ENCODE results near the gene SH3RF3. TPM values are rescaled to one million over a fixed set of nuclear protein-coding genes. Genes with fewer than 3 reads are reported as not detected.

Gene SH3RF3
- total RNA-seq, 1 experiment from 2014 or later: not detected

DNA sequence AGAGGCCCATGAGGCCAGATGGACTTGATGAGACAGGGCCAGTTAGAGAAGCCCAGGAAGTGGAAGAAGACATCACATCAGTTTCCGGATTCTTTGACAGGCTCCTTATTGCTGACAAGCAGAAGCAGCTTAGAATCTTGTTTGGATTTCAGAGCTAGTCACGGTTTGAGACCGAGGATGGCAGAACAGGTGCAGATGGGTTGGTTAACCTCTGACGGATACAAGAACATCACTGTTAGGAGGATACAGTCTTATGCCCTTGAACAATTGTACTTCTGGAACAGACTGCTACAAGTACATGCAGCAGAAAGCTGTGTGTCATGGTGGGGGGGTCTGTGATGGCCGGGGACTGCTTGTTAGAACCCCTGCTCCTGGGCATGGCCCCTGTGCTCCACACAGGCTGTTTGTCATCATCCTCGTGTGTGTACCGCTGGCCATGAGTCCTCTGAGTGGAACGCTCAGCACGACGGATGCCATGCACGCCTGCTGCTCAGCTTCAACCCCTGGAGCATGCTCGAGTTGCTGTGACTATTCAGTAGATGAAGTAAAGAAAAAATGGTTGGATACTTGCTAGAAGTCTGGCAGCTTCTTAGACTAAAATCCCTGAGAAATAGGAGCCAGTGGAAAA lies 217.7 kb downstream of the SH3RF3 start:
- Histone ChIP-seq H3K9me3 (ENCODE audit: control insufficient read depth in 1 of 2, insufficient read depth in 1 of 2, low read depth in 1 of 2, low read length in 2 of 2) (no peaks in the 10 kb centered on the region), H3K27me3 (ENCODE audit: insufficient read depth, low read length) (peaks cover 6% of the 10 kb centered on the region; the same call in 1 of the 2 replicates), H4K20me1 (ENCODE audit: insufficient read depth) (no peaks in the 10 kb centered on the region), H3K79me2 (ENCODE audit: insufficient read depth, low read length) (no peaks in the 10 kb centered on the region), H3K9me2 (ENCODE audit: insufficient read depth) (no peaks in the 10 kb centered on the region), H3K4me1 (ENCODE audit: control insufficient read depth in 1 of 2, insufficient read depth in 2 of 2, low read length in 2 of 2) (no peaks in the 10 kb centered on the region), H3K4me3 (replicated peaks in 1 of 2; ENCODE audit: low read depth in 1 of 2, low read length in 2 of 2) (no peak overlapping the region), H2AFZ (ENCODE audit: low read depth, low read length, poor library complexity, severe bottlenecking) (no peak overlapping the region), H3K36me3 (ENCODE audit: control insufficient read depth in 1 of 2, insufficient read depth in 2 of 2, low read length in 2 of 2) (no peaks in the 10 kb centered on the region), H3K9ac (ENCODE audit: low read length) (no peak overlapping the region), H3K4me2 (ENCODE audit: low read length) (no peak overlapping the region), H3K27ac (ENCODE audit: low read depth, low read length) (no peak overlapping the region)
- RAD21 ChIA-PET (ENCODE audit: low non-redundant PET in 1 of 2, low total read pairs in 2 of 2, uncharacterized antibody in 2 of 2, unreplicated experiment in 2 of 2): no interaction called here
- BruUV-seq (replicated peaks): no TSS peak
- TF ChIP-seq SP1 (IDR thresholded peaks at IDR 0.05; ENCODE audit: low read depth) (no peak), TCF7L2 (IDR thresholded peaks at IDR 0.05; ENCODE audit: borderline replicate concordance, extremely low read depth, insufficient read depth, insufficient read length) (no peak)
- CTCF ChIA-PET: no interaction called here
- no peak for ATAC-seq
- intact Hi-C loops (cut with micrococcal nuclease): no loop called here
- POLR2A ChIA-PET: no interaction called here
- DNase-seq (ENCODE audit: low read depth, low spot score): no peak

DNA sequence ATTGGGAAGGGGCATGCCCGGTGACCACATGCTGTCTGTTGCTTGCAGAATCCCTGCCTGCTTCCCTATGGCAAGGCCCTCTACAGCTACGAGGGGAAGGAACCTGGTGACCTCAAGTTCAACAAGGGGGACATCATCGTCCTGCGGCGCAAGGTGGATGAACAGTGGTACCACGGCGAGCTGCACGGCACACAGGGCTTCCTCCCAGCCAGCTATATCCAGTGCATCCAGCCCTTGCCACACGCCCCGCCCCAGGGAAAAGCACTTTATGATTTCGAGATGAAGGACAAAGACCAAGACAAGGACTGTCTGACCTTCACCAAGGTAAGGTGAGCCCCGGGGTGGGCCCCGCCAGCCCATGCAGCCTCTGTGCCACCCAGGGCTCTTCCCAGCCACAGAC lies 218.6 kb downstream of the SH3RF3 start:
- Histone ChIP-seq H2AFZ (ENCODE audit: low read depth, low read length, poor library complexity, severe bottlenecking) (no peak overlapping the region), H3K79me2 (ENCODE audit: insufficient read depth, low read length) (no peaks in the 10 kb centered on the region), H3K9me3 (ENCODE audit: control insufficient read depth in 1 of 2, insufficient read depth in 1 of 2, low read depth in 1 of 2, low read length in 2 of 2) (no peaks in the 10 kb centered on the region), H3K9ac (ENCODE audit: low read length) (no peak overlapping the region), H3K36me3 (ENCODE audit: control insufficient read depth in 1 of 2, insufficient read depth in 2 of 2, low read length in 2 of 2) (no peaks in the 10 kb centered on the region), H4K20me1 (ENCODE audit: insufficient read depth) (no peaks in the 10 kb centered on the region), H3K27me3 (ENCODE audit: insufficient read depth, low read length) (peaks cover 6% of the 10 kb centered on the region; the same call in 1 of the 2 replicates), H3K4me3 (replicated peaks in 1 of 2; ENCODE audit: low read depth in 1 of 2, low read length in 2 of 2) (no peak overlapping the region), H3K4me2 (ENCODE audit: low read length) (no peak overlapping the region), H3K9me2 (ENCODE audit: insufficient read depth) (no peaks in the 10 kb centered on the region), H3K4me1 (ENCODE audit: control insufficient read depth in 1 of 2, insufficient read depth in 2 of 2, low read length in 2 of 2) (no peaks in the 10 kb centered on the region), H3K27ac (ENCODE audit: low read depth, low read length) (no peak overlapping the region)
- ATAC-seq (no peak), DNase-seq (ENCODE audit: low read depth, low spot score) (no peak)
- ChIA-PET POLR2A (no interaction called here), RAD21 (ENCODE audit: low non-redundant PET in 1 of 2, low total read pairs in 2 of 2, uncharacterized antibody in 2 of 2, unreplicated experiment in 2 of 2) (no interaction called here), CTCF (no interaction called here)
- BruUV-seq (replicated peaks): no TSS peak
- TF ChIP-seq MAX (IDR thresholded peaks at IDR 0.05): no peak
- no peak for TF ChIP-seq SRF (IDR thresholded peaks at IDR 0.05; ENCODE audit: low read depth)
- TF ChIP-seq TCF7L2 (IDR thresholded peaks at IDR 0.05; ENCODE audit: borderline replicate concordance, extremely low read depth, insufficient read depth, insufficient read length): no peak
- intact Hi-C loops (cut with micrococcal nuclease): no loop called here

Data from HCT116 (cell line).